Stimulated activated CD4-positive, alpha-beta T cell treated with anti-CD3 and anti-CD28 coated beads, TNF-alpha, amount 100 ng/mL, for 48 hours (primary cell): ENCODE results near the gene KISS1R.
"Not testable (repeated sequence)": the region's sequence is repeated elsewhere in the genome, so short reads cannot be mapped to it uniquely, and the experiment has no call there.

Source experiments
- DNase-seq, 3 donors: peaks; one replicate each; pipeline ENCODE4 v3.0.0-alpha.2; 2020; ENCODE audit warnings: low read depth in 3 of 3

KISS1R gene

GRCh38 chr19:881385-882071 lies 35.6 kb upstream of the KISS1R start:
- no peak for DNase-seq

- DNase-seq = no peak
Measured at GRCh38 chr19:882871-883497, 34.1 kb upstream of the KISS1R start.

DNA sequence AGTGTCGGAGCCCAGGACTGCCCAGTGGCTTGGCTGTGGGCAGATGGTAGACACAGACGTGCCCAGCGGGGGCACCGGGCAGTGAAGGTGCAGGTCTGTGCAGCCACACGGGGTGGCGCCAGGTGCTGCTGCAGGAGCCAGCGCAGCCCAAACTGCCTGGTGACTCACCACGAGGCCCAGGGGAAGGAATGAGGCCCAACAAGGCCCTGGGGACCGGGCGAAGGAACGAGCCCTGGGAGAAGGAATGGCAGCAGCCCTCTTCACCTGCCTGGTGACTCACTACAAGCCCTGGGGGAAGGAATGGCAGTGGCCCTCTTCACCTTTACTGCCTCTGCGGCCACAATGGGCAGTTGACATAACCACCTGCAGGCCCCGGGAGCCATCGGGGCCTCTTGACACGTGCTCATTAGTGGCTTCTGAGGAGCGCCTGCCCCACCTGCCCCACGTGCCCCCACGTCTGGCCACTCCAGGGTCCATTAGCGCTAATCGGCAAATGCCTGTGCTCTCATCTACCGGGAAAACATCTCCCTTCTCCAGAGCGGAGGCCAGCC lies 33.4 kb upstream of the KISS1R start:
- no peak for DNase-seq

DNA sequence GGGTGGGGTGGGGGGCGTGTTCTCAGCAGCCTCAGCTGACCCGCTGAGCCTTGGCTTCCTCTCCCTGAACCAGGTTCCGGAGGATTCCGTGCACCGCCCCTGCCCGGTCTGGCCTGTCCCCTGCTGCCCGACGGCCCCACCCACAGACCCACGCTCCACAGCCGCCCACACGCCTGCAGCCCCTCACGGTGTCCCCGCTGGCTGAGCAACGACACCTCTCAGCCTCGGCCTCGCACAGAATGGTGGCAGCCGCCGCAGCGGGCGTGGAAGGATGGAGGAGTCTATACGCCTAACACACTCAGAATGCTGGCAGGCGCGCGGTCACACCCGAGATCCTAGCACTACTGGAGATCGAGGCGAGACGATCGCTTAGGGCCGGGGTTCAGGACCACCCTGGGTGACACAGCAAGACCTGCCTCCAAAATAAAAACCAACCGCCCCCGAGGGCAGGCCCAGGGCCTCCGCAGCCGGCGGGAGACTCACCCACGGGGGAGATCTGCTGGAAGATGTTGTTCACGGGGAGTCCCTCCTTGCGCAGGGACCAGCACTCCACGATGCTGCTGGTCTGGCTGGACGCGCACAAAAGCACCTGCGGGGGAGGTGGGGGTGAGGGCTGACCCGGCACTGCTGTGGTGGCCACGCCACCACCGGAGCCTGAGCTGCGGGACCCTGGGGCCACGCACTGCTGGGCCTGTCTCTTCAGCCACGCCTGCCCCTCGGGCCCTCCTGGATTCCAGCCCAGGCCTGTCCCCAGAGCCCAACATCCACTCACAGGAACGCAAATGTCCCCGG lies 32.5 kb upstream of the KISS1R start:
- no peak for DNase-seq

- DNase-seq = no peak
Measured at GRCh38 chr19:885536-886224, 31.5 kb upstream of the KISS1R start.

DNA sequence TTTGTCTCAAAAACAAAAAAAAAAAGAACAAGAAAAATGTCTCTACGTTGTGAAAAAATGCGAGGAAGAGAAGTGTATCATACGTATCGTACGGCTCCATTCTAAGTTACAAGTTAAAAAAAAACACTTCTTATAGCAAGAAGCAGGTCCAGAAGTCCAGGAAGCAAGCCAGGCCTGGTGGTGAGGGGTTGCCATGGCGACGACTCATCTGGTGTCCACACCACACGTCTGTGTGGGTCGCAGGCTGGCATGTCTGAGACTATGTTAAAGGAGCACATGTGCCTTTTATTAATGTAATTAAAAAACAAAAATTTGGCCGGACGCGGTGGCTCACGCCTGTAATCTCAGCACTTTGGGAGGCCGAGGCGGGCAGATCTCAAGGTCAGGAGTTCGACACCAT lies 30.1 kb upstream of the KISS1R start:
- no peak for DNase-seq

- DNase-seq = no peak
Measured at GRCh38 chr19:887599-887998, 29.5 kb upstream of the KISS1R start.

DNA sequence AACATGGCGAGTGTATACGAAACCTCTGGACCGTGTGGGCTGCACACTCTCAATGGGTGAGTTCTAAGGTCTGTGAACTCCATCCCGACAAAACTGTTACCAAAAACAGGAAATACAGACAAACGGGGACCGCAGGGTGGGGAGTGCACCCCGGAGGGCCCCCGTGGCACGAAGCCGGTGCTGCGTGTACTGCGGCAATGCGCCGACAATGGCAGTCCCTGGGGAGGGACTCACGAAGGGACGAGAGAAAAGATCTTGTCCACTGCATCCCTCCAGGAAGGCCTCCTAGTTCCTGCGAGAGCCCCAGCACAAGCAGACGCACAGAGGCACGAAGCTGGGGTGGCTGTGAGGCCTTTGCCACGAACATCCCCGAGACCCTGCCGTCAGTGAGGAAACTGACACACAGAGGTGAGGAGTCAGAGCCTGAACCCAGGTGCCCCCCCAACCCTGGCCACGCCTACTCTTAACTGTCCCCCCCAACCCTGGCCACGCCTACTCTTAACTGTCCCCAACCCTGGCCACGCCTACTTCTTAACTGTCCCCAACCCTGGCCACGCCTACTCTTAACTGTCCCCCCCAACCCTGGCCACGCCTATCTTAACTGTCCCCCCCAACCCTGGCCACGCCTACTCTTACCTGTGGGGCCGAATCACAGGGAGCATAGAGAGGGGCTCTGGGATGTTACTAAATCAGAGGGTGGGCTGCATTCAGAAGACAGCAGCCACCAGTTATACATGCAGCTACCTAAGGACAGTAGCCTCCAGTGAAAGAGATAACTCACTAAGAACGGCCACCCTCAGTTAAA lies 28.4 kb upstream of the KISS1R start:
- no peak for DNase-seq

DNA sequence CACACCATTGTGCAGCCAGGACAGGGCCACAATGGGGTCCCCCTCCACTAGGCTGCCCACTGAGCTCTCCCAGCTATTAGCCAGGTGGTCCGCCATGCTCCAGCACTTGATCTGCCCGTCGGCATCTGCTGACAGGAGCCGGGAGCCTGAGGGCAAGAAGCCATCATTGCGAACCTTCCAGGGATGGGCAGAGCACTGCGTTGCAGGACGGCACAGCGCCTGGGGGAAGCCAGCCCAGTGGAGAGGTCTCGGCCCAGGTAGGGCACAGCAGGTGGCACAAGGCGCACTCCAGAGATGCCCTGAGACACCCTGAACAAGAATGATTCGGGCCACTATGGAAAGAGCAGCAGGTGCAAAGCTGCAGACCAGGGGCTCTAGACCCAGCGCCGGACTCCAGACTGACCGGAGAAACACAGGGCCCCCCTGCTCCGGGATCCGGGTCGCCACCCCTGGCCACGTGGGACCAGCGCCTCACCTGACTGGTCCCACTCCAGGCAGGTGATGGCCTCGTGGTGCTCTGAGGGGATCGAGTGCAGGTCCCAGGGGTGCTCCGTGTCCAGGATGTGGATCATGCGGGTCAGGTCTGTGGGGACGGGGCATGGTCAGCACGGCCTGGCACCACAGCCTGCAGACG lies 27.4 kb upstream of the KISS1R start:
- DNase-seq = no peak

DNA sequence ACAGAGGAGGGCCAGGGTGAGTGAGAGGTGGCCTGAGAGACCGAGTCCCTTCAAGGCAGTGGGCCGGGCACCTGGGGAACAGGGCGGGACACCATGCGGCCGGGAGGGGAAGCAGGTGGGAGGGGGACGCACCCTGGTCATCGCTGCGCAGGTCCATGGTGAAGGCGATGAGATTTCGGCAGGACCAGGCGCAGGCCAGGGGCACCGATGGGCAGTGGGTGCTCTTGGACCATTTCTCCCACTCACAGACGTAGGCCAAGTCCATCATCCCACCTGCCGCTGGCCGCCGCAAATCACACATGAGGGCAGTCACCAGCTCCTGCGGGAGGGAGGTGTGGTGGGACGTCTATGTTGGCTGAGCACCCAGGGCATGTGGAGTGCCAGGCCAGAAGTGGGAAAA lies 26.3 kb upstream of the KISS1R start:
- DNase-seq = no peak

GRCh38 chr19:891421-892200 lies 25.5 kb upstream of the KISS1R start:
- not testable (repeated sequence) for DNase-seq

DNA sequence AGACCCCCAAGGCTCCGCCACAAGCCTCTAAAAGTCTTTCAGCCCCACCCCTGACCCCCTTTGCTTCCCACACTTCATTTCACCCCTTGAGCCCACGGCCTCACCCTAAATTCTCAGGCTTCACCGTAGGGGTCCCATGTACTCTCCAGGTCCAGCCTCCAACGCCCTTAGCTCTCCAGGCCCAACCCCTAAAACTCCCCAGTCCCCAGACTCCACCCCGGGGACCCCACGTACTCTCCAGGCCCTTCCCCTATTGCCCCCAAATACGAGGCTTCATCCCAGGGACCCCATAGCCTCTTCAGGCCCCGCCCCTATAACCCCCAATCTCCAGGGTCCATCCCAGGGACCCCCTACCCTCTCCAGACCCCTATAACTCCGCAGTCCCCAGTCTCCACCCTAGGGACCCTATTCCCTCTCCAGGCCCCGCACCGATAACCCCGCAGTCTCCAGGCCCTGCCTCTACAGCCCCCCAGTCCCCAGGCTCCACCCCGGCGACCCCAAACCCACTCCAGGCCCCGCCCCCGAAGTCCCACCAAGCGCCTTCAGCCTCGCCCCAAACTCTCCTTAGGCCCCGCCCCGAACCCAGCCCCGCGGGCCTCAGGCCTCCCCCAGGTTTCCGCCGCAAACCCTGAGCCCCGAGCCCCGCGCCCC lies 24.8 kb upstream of the KISS1R start:
- no peak for DNase-seq

DNA sequence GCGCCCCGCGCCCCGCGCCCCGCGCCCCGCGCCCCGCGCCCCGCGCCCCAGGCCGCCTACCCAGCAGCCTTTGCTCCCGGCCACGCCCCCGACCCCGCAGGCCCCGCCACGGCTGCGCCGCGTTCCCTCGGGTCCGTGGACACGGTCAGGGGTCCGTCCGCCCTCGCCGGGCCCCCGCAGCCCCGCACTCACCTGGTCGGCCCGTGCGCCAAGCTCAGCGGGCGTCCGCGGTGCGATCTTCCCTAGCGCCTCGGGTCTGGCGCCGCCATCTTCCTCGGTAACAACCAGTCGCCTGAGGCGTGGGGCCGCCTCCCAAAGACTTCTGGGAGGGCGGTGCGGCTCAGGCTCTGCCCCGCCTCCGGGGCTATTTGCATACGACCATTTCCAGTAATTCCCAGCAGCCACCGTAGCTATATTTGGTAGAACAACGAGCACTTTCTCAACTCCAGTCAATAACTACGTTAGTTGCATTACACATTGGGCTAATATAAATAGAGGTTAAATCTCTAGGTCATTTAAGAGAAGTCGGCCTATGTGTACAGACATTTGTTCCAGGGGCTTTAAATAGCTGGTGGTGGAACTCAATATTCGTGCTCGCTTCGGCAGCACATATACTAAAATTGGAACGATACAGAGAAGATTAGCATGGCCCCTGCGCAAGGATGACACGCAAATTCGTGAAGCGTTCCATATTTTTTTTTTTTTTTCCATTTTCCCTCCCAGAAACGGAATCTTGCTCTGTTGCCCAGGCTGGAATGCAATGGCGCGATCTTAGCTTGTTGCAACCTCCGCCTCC lies 24.0 kb upstream of the KISS1R start, which contains the start of the genes MED16 and RNU6-9:
Gene MED16, minus strand, starts transcription at position 294 of the 796 bp plus-strand sequence. CDS start 2,056 bp downstream, outside the sequence.
Gene RNU6-9, plus strand, starts transcription at position 591 of the 796 bp plus-strand sequence.
- peak; percentile 78 to 85 (median 85) for DNase-seq

DNA sequence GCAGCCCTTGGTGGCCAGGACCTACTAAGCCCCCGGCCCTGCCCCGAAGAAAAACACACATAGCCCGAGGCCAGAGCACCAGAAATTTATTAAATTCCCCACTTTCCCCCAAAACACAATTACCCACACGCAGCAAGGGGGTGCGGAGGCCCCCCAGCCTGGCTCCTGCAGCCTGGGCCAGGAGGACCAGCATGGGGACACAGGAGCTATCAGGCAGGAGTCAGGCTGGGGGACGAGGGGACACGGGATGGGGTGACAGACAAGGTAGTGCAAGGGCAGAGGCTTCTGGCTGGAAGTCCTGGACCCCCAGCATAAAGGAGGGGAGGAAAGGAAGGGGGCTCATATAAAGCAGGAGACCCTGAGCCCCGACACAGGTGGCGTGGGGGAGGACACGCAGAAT lies 20.7 kb upstream of the KISS1R start:
- DNase-seq = no peak

DNA sequence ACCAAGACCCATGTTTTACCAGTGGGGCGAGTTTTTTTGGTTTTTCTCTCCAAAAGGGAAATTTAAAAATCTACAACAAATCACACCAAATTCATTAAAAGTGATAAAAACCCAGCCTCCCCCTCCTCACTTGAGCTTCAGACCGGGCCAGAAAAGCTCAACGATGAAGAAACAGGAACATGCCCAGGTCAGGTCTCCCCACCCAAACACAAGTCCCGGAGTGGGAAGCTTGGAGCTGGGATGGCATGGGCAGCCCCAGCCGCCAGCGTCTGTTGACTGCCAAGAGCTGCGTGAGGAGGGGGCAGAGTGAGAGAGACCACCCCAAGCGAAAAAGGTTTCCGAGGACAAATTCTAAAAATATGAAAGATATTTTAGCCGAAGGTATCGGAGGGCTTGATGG lies 20.1 kb upstream of the KISS1R start:
- DNase-seq = no peak

DNA sequence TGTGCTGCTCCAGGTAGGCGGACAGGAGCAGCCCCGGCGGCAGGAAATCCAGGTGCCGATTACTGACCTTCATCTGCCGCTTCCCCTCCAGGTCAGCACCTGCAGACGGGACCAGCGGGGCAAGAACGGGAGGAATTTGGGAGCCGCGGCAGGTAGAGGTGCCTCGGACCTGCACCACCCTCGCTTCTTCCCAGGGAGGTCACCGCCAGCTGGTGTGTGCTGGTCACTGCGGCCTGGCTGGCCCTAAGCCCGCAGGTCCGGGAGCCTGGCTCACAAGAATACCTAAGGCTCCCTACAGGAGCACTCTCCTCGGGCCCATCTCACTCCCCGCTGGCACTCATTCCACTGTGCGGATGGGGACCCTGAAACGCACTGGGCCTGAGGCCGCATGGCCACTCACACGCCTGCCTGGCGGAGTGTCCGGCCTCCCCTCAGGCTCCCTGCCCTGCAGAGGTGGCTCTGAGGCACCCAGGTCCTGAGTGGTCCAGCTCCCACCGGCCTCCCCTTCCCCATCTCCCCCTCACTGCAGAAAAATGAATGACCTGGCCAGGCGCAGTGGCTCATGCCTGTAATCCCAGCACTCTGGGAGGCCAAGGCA lies 19.6 kb upstream of the KISS1R start:
- no peak for DNase-seq

DNA sequence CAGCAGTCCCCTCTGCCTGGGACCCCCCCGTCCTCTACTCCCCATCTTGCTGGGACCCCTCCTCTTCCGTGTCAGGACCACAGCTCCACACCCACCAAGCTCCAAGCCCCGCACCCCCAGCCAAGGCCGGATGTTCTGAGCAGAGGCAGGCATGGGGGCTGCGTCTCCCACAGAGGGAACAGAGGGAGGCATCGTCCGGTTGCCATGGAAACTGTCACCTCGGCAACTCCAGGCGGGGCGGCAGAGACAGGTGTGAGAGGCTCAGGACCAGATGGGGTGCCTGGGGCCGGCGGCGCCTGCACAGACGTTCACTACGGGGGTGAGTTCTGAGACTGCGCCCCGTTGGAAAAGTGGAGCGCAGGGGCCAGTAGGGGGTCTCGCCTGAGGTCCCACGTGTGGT lies 18.5 kb upstream of the KISS1R start:
- DNase-seq = no peak
